ENCODE results near the gene CRKL.
A peak's percentile ranks its signal among the peaks of the same experiment; 100 is the strongest.
"Not testable (repeated sequence)": the region's sequence is repeated elsewhere in the genome, so short reads cannot be mapped to it uniquely, and the experiment has no call there.

Gene CRKL, protein sequence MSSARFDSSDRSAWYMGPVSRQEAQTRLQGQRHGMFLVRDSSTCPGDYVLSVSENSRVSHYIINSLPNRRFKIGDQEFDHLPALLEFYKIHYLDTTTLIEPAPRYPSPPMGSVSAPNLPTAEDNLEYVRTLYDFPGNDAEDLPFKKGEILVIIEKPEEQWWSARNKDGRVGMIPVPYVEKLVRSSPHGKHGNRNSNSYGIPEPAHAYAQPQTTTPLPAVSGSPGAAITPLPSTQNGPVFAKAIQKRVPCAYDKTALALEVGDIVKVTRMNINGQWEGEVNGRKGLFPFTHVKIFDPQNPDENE

GRCh38 chr22:20916916-20917810, at the start of gene CRKL:
Gene CRKL (plus strand): TSS chr22:20917407. CDS start chr22:20917935, 528 bp downstream.
- peak; percentile 96 for DNase-seq

DNA sequence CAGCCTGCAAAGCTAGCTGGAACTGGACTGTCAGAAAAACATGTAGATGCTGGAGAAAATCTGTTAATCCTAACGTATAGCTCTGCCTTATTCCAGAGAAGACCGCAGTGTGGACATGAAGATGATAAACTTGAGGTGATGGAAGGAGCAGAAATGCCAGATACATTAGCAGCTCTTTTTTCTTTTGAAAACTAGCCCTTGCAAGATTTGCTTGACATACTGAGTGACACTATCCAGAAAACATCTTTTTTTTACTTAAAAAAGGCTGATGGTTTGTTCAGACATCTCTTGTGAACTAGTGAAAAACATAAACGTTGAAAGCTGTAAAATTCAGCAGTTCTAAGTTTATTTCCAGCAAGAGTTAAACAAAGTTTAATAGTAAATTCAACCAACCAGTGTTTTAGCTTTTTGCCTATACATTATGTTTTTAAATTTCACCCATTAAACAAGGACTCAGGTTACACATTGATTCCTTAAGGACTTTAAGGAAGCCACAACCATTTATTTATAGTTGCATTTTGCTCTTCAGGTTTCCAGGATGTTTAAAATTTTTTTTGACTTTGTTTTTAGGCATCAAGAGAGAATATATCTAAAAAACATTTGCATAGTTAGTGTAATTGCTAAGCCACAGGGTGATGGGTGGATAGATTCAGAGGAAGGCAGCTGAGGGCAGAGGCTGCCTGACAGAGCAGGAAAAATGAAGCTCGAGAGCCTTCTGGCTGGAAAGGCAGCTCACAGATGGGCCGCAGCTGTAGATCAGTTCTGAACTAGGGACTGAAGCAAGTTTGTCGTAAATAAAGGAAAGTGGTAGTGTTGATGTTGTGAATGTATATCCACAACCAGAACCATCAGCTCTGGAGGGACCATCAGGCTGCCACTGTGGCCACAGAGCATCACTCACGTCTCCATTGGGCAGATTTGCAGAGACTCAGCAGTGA, 48.9 kb upstream of the CRKL start:
- no peak for DNase-seq

GRCh38 chr22:20869234-20869633, 48.0 kb upstream of the CRKL start:
- DNase-seq: no peak

GRCh38 chr22:20873214-20873613, 44.0 kb upstream of the CRKL start:
- DNase-seq: no peak

GRCh38 chr22:20875296-20875695, 41.9 kb upstream of the CRKL start:
- DNase-seq: no peak

- no peak for DNase-seq
Measured at GRCh38 chr22:20877715-20878114, 39.5 kb upstream of the CRKL start.

DNA sequence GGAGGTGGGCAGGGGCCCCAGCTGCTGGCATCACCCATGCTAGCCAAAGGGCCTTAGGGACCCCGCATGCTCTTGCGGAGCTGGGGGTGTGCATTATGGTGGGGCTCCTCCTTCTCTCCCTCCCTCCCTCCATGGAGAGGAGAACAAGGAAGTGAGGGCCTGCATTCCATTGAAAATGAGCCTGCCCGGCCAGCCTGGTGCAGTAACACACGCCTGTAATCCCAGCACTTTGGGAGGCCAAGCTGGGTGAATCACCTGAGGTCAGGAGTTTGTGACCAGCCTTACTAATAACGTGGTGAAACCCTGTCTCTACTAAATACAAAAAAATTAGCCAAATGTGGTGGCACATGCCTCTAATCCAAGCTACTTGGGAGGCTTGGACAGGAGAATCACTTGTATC, 36.0 kb upstream of the CRKL start:
- no peak for DNase-seq

DNA sequence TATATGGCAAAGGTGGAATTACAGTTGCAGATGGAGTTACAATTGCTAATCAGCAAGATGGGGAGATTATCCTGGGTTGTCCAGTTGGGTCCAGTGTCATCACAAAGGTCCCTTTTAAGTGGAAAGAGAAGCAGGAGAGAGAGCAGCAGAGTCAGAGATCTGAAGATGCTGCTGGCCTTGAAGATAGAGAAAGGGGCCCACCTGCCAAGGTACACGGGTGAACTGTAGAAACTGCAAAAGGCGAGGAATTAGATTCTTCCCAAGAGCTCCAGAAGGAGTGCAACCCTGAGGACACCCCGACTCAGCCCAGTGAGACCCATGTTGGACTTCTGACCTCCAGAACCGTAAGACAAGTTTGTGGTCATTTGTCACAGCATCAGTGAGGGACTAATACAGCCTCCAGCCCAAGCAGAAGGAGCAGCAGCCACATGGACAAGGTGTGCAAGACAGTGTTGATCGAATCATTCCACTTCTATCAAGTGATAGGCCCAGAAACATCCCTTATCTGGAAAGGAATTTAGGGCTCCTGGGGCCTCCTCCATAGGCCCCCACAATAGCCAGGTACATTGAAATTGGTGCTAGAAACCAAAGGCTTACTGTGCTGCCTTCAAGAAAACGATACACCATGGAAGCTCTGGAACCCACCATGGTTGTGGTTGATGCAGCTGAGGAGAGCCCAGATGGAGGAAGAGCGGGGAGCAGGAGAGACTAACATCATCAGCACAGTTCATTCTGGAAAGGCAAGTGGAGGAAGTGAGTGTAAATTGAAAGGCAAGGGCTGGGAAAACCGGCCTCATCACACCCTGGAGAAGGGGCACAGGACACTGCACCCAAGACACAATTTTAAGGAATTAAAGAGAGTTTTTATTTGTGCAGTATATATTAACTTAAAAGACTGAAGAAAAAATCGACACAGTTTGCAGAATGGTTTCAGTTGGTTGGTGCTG, 35.1 kb upstream of the CRKL start:
- no peak for DNase-seq

- DNase-seq: no peak
Measured at GRCh38 chr22:20882855-20883254, 34.4 kb upstream of the CRKL start.

- no peak for DNase-seq
Measured at GRCh38 chr22:20884454-20884853, 32.8 kb upstream of the CRKL start.

- DNase-seq: no peak
Measured at GRCh38 chr22:20885017-20885556, 32.1 kb upstream of the CRKL start.

DNA sequence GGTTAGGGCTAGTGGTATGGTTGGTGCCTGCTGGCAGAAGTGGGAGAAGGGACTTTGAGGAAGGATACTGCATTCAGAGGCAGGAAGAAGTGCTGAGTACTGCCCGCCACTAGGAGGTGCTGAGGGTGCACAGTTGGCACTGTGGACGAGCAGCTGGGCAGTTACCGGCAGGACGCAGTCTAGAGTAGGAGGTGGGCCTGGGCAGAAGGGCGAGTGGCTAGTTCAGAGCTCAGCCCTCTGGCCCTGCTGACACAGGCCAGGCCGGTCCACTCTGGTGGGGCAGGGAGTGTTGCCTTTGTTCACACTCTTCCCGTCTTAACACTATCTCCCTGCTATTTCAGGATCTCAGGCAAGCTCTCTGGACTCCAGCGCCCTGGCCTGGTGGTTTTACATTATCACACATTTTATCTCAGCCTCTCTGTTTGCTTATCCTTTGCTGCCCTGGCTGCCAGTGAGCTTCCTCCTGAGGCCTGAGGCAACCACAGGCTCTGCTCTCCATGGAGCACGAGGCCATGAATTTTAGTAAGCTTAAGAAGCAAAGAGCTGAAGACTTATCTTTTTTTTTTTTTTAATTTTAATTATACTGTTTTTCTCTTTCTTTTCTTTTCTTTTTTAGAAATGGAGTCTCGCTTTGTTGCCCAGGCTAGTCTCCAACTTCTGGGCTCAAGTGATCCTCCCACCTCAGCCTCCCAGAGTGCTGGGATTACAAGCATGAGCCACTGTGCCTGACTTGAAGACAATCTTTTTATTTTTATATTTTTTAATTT, 31.5 kb upstream of the CRKL start:
- DNase-seq: peak; percentile 36

- DNase-seq: no peak
Measured at GRCh38 chr22:20887375-20887774, 29.8 kb upstream of the CRKL start.

DNA sequence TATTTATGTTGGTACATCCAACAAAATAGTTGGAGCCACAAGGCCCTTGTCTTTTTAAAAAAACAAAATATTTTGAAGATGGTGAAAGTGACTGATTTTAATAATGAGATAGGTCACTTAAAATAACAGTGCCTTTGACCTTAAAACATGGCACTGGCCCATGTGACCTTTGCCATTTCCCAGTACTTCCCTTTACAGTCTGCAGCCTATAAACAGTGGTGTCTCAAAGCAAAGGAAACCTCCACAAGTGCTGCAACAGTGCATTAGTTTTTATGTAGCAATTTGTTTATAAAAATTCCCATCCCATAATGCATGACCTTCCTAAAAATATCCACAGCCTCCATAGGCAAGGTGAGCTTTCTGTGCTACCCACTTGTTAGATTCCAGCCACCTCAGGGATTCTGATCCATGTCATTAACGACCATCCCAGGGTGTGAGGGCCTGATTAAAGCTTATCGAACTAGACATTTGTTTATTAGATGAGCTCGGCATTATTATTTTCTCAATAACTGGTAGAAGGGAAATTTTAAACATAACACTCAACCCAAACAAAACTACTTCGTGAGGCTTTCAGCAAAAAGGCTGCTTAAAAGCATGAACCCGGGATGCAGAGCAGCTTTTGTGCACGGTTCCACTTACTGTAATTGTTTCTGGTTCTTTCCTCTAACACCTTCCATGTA, 28.0 kb upstream of the CRKL start:
- no peak for DNase-seq

DNA sequence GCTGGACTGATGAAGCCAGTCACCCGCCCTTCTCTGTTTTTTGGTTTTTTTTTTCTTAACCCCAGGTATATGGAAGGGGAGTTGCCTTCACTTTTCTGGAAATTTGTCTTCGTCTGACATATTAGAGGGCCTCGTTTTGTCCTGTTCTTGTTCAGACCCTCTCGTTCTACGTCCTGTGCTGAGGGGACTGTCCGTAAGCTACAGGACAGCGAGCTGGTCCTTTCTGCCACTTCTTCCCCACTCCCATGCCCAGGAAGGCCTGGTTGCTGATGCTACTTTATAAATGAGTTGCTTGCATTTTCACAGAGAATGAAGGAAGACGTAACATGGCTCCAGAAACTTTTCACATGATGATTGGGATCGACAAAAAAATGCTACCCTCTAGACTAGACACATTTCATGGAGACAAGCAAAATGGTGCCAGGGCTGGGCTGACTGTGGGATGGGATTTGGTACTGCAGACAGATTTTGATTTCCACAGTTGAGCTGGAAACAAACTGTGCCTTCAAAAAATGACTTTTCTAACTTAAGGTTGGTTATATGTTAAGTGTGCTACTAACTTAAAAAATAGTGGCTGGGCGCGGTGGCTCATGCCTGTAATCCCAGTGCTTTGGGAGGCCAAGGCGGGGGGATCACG, 27.2 kb upstream of the CRKL start:
- DNase-seq: no peak

- no peak for DNase-seq
Measured at GRCh38 chr22:20890975-20891374, 26.2 kb upstream of the CRKL start.

- DNase-seq: not testable (repeated sequence)
Measured at GRCh38 chr22:20897737-20898136, 19.5 kb upstream of the CRKL start.

- DNase-seq: no peak
Measured at GRCh38 chr22:20899827-20900423, 17.3 kb upstream of the CRKL start.

Measured in activated naive CD4-positive, alpha-beta T cell treated with anti-CD3 and anti-CD28 coated beads, Interleukin-2, amount 50 U/mL, for 16 hours (primary cell).